Loucy (cell line): ENCODE measurements around the gene L3HYPDH.

Experiments
- CTCF ChIP-seq: fragments of 200-600 bp; sonication (generic); conservative IDR thresholded peaks from 2 replicates; pipeline ENCODE4 v1.5.1; 2014; ENCODE audit warnings: mild to moderate bottlenecking, antibody characterized with exemption, low read length
- EZH2phosphoT487 ChIP-seq: fragments of 200-600 bp; IDR thresholded peaks from 2 replicates; pipeline ENCODE4 v1.6.1; 2018; ENCODE audit warnings: antibody characterized with exemption, mild to moderate bottlenecking, moderate library complexity, borderline replicate concordance

GRCh38 chr14:59427653-59428580 is 56.3 kb downstream of the L3HYPDH start:
- TF ChIP-seq CTCF (no peak), EZH2phosphoT487 (no peak)
